GM19043 (cell line): ENCODE measurements around the gene GPATCH8.
"Not testable (repeated sequence)": the region's sequence is repeated elsewhere in the genome, so short reads cannot be mapped to it uniquely, and the experiment has no call there.

Experiments
- ATAC-seq: cut with Tn5 transposase; IDR thresholded peaks from one replicate; pipeline ENCODE4 v1.9.1; 2021; ENCODE audit warnings: low read depth; ENCODE audit not compliant: unreplicated experiment

GPATCH8 gene

GRCh38 chr17:44378171-44378705 is 125.0 kb downstream of the GPATCH8 start:
- ATAC-seq: no peak

DNA sequence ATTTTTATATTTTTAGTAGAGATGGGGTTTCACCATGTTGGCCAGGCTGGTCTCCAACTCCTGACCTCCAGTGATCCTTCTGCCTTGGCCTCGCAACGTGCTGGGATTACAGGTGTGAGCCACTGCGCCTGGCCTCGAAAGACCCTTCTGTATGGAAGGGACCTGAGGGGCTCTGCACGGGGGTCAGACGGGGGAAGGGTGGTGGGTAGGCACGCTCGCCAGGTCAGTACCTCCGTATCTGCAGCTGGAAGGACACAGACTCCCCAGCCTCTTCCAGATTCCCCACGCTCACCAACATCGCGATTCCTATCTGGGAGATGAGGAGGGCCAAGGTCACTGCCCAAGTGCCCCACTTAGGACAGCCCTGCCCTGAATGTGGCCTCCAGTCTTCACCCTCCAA is 126.4 kb downstream of the GPATCH8 start:
- no peak for ATAC-seq

GRCh38 chr17:44376124-44376523 is 127.1 kb downstream of the GPATCH8 start:
- no peak for ATAC-seq

- ATAC-seq: no peak
Measured at GRCh38 chr17:44375196-44376017, 127.8 kb downstream of the GPATCH8 start.

- no peak for ATAC-seq
Measured at GRCh38 chr17:44374306-44375195, 128.7 kb downstream of the GPATCH8 start.

DNA sequence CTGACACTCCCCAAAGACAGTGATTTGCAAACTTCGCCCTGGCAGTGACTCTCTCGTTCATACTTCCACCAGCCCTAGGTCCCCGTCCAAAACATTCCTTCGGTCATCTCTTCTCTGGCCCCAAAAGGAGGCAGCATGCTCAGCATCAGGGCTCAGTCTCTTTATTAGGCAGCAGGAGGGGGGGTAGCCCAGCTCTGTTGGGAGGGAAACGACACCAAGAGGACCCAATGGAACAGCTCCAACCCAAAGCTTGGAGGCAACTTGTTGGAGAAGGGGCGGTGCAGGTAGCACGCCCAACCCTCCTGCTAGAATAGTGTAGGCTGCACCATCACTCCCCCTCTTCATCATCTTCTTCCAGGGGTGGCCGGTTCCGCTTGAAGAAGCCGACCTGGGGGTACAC is 131.2 kb downstream of the GPATCH8 start:
- no peak for ATAC-seq

- ATAC-seq: not testable (repeated sequence)
Measured at GRCh38 chr17:44369414-44370023, 133.7 kb downstream of the GPATCH8 start.

DNA sequence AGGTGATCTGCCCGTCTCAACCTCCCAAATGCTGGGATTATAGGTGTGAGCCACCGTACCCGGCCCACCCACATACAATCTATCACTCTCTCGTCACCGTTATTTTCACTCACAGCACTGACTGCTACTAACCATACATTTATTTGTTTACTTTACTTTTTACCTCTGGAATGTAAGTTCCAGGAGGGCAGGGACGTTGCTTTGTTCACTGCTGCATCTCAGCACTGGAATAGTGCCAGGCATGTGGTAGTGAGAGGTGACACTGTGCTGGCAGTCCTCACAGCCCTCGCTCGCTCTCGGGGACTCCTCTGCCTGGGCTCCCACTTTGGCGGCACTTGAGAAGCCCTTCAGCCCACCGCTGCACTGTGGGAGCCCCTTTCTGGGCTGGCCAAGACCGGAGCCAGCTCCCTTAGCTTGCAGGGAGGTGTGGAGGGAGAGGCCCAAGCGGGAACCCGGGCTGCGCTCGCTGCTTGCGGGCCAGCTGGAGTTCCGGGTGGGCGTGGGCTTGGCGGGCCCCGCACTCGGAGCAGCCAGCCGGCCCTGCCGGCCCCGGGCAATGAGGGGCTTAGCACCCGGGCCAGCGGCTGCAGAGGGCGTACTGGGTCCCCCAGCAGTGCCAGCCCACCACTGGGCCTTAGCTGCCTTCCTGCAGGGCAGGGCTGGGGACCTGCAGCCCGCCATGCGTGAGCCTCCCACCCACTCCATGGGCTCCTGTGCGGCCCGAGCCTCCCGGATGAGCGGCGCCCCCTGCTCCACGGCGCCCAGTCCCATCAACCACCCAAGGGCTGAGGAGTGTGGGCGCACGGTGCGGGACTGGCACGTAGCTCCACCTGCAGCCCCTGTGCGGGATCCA is 134.6 kb downstream of the GPATCH8 start:
- ATAC-seq: not testable (repeated sequence)

- no peak for ATAC-seq
Measured at GRCh38 chr17:44367231-44367979, 135.8 kb downstream of the GPATCH8 start.

DNA sequence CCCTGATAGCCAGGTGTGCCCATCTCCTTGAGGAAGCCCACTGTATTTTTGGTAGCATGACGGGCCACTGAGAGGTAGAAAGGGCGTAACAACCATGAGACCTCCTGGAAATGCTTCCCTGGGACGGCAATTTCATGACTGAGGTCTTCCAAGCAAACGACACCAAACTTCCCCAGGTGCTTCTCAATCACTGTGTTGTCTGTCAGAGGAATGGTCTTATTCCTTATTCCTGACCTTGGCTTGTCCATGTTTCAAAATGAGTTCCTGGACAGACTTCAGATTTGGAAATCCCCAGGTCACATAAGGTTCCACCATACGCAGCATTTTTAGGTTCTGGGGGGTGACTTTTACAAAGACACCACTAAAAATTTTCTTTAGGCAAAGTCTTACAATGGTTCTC is 138.2 kb downstream of the GPATCH8 start:
- ATAC-seq: not testable (repeated sequence)

DNA sequence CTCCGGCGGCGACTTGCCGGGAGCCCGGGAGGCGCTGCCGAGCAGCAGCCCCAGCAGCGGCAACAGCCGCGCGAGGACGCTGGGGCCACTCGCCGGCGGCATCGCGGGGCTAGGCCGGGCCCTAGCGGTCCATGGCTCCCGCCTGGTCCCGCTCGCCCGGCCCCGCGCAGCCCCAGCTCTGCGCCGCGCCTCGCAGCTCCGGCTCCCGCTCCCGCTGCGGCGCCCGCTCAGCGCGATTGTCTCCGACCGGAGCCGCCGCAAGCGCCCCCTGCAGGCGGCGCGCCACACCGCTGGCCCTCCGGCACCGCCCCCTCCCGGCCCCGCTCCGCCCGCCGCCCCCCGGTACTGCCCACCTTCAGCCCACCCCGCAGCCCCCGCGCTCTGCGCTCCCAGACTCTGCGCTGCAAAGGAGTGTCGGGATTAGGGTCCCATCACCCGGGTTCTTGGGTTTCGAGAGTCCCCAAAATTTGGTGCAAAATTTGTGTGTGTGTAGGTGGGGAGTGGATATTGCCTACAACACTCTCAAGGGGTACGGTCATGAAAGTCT is 139.5 kb downstream of the GPATCH8 start, which contains the start of gene FAM171A2:
Gene FAM171A2 (minus strand): TSS at position 241 of the 547 bp plus-strand sequence. CDS start 139 bp downstream, at position 102.
- no peak for ATAC-seq

GRCh38 chr17:44362949-44363612 is 140.1 kb downstream of the GPATCH8 start:
- ATAC-seq: no peak

- no peak for ATAC-seq
Measured at GRCh38 chr17:44362459-44362948, 140.7 kb downstream of the GPATCH8 start.

GRCh38 chr17:44361292-44362260 is 141.6 kb downstream of the GPATCH8 start:
- no peak for ATAC-seq

DNA sequence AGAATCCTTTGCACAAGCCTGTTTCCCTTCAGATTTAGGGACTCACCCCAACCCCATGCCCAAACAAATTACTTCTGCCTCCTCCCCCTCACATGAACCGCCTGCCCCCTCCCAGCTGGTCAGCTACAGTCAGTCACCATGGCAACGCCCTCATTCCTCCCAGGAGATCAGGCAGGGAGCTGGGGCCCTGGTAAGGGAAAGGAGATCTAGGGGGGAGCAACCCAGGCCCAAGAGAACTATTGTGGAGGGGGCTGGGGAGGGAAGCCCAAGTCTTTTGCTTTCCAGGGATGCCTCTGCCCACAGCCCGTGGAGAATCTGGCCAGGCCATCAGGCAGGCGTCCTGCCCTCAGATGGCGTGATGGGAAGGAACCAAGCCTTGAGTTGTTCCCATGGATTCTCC is 142.4 kb downstream of the GPATCH8 start:
- ATAC-seq: no peak

DNA sequence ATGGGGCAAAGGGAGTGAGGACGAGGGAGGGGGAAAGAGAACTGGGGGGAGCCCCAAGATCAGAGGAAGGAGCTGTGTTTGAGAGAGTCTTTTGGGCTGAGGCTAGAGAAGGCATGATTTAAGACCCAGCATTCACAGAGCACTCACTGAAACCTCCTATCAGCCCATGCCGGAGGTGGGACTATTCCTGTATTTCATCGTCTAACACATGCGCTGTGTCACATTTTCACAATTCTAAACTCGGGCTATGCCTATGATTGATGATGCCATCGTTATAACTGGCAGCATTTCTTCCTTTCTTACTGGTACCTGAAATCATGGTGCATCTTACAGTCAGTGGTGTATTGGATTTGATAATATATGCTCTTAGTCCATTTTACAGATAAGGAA is 143.1 kb downstream of the GPATCH8 start:
- no peak for ATAC-seq
